Measurements from ENCODE around the gene IQCN.

DNA sequence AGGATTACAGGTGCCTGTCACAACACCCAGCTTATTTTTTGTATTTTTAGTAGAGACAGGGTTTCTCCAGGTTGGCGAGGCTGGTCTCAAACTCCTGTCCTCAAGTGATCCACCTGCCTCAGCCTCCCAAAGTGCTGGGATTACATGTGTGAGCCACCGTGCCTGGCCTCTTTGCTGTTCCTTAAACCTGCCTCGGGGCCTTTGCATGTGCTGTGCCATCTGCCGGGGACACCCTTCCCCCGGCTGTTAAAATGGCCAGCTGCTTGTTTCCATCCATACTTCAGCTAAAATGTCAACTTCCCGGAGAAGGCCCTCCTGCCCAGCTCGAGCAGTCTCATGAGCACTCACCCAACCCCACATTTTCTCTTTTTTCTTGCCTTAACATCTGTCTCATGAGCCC is 29.0 kb downstream of the IQCN start:
- TF ChIP-seq, protein P1, sequence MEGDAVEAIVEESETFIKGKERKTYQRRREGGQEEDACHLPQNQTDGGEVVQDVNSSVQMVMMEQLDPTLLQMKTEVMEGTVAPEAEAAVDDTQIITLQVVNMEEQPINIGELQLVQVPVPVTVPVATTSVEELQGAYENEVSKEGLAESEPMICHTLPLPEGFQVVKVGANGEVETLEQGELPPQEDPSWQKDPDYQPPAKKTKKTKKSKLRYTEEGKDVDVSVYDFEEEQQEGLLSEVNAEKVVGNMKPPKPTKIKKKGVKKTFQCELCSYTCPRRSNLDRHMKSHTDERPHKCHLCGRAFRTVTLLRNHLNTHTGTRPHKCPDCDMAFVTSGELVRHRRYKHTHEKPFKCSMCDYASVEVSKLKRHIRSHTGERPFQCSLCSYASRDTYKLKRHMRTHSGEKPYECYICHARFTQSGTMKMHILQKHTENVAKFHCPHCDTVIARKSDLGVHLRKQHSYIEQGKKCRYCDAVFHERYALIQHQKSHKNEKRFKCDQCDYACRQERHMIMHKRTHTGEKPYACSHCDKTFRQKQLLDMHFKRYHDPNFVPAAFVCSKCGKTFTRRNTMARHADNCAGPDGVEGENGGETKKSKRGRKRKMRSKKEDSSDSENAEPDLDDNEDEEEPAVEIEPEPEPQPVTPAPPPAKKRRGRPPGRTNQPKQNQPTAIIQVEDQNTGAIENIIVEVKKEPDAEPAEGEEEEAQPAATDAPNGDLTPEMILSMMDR (optimal IDR thresholded peaks at IDR 0.05 in 1 of 3, IDR thresholded peaks at IDR 0.05 in 1 of 3, conservative IDR thresholded peaks at IDR 0.05 in 1 of 3; ENCODE audit: extremely low read depth in 1 of 3, insufficient read depth in 2 of 3, low read length in 3 of 3) = no peak
- no peak for TF ChIP-seq EZH2 (IDR thresholded peaks at IDR 0.05; ENCODE audit: low read length)
